GM19351 (cell line): ENCODE data around the gene BZW2.
"Not testable (repeated sequence)": the region's sequence is repeated elsewhere in the genome, so short reads cannot be mapped to it uniquely, and the experiment has no call there.

Experiments
- ATAC-seq: cut with Tn5 transposase; IDR thresholded peaks from one replicate; pipeline ENCODE4 v1.9.1; 2021; ENCODE audit warnings: mild to moderate bottlenecking, moderate library complexity; ENCODE audit not compliant: unreplicated experiment

Gene BZW2

DNA sequence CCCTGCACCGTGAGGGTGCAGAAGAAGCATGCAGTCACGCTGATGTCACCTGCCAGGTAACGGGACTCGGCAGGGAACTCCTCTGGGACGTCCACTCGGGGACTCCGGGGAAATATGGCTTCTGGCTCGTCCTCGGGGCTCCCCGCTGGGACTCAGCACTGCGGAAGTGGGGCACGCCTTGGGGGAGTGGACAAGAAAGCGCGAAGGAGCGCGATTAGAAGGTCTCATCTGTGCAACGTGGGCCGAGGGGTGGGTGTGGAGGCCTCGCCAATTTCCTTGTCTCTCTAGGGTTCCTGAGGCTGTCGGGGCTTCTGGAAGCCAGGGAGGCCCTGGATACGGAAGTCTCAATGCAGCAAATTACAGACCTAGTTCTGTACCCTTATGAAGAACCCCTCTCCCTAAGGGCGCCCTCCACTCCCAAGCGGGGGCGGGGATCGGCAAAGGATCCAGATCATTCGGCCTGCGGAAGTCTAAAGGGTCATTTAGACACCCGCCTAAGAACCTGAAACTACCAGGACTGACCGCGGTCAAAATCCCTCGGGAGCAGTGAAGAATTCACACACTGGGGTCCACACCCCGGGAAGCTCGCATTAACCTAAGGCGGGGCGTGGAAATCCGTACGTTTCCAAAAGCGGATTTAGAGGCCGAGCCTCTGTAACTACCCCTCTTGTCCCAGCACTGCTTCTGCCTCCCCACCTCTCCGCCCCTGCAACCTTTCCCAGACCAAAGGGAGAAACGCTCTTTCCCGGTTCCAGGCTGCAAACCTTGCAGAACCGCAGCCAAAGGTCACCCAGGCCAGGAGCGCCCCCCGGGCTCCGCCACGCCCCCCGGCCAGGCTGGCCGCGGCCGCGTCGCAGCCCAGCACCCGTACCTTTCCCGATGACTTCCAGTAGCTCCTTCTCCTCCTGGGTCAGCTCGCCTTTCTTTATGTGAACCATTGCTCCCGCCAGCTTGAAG is 1.1 kb upstream of the BZW2 start:
- peak; percentile 10 for ATAC-seq

DNA sequence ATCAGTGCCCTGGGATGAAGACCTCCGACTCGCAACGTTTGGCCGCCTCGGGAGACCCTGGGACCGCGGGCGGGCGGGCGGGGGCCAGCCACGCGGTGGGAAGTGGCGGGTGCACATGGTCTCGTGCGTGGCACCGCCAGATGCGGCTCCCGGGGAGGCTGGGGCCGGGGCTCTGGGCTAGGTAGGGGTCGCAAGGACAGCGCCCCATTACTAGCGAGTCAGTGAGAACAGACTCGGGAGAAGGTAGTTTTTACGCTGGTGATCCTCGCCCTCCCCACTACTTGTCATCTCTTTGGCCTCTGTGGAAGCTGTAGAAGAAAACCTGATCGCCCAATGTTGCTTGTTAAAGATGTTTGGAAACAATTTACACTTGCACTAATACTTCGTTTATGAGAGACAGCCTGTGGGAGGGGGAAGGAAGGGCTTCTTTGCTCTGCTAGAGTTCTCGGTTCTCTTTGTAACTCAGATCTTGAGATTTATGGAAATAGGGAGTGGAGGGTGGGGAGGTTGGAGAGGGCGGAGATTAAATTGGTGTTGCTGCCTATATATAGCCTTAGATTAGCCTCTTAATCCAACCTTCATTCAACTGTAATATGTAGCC is 591 bp downstream of the BZW2 start:
- ATAC-seq = peak; percentile 3

- ATAC-seq = no peak
These were observed 1.5 kb downstream of the BZW2 start for GRCh38 chr7:16647435-16647960.

GRCh38 chr7:16648551-16648950 is 2.6 kb downstream of the BZW2 start:
- ATAC-seq = no peak

DNA sequence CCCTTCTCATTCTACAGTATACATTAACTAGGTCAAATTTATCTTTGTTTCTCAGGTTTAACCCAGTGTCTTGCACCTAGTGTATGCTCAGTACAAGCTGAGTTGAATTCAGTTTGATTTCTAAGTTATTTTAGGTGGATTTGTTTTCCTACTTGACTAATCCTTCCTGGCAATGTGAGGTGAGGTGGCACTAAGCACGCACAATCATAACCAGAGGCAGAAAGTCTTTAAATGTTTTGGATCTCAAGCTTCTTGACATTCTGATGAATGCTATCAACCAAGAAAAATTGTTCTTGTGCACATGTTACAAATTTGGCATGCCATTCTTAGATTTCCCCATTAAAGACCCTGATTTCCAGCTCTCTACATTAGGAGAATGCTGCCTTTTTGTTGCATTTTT is 3.2 kb downstream of the BZW2 start:
- ATAC-seq = no peak

DNA sequence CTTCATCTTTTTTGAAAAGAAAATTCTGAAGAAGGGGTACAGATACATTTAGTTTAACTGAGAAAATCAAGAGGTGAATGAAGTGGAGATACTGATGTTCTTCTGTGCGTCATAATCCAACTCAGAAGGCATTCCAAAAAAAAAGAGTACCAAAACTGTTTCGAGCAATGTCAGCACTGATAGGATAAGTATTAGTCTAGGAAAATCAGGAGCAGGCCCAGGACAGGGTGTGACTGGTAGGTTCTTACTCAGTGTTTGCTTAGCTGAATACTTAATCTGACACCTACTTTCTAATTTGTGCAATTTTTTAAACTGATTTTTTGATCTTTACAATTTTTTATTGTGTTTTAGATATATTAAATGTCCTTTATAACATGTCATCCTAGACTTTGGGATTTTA is 4.3 kb downstream of the BZW2 start:
- no peak for ATAC-seq

GRCh38 chr7:16651396-16652239 is 5.6 kb downstream of the BZW2 start:
- no peak for ATAC-seq

GRCh38 chr7:16652240-16652583 is 6.2 kb downstream of the BZW2 start:
- no peak for ATAC-seq

DNA sequence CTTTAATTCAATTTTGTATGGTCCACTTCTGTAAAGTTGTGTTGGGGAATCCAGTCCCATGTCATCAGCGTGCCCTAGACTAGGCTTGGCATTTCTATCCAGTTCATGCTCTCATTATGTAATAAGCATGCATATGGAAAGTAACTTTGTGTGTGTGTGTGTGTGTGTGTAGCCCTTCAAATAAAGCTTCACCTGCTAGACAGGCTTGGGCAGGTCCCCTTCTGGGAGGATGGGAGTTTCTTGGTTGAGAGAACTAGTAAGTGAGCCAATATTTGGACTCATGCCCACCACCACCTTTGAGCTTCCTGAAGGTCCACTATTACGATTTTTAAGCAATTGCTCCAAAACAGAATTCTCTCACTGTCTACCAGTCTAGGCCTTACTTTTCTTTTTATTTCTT is 6.9 kb downstream of the BZW2 start:
- no peak for ATAC-seq

DNA sequence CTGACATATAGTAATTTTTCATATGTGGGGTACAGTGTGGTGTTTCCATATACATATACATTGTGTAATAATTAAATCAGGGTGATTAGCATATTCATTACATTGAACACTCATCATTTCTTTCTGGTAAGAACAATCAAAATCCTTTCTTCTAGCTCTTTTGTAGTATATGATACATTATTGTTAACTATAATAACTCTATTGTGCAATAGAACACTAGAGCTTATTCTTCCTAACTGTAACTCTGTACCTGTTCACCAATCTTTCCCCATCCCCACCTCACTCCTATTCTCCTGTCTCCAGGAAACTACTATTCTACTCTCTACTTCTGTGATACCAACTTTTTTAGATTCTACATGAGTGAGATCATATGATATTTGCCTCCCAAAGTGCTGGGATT is 9.4 kb downstream of the BZW2 start:
- ATAC-seq = no peak

GRCh38 chr7:16656141-16656540 is 10.2 kb downstream of the BZW2 start:
- ATAC-seq = no peak

GRCh38 chr7:16657656-16658279 is 11.8 kb downstream of the BZW2 start:
- ATAC-seq = no peak

- ATAC-seq = not testable (repeated sequence)
These were observed 14.0 kb downstream of the BZW2 start for GRCh38 chr7:16659854-16660497.

DNA sequence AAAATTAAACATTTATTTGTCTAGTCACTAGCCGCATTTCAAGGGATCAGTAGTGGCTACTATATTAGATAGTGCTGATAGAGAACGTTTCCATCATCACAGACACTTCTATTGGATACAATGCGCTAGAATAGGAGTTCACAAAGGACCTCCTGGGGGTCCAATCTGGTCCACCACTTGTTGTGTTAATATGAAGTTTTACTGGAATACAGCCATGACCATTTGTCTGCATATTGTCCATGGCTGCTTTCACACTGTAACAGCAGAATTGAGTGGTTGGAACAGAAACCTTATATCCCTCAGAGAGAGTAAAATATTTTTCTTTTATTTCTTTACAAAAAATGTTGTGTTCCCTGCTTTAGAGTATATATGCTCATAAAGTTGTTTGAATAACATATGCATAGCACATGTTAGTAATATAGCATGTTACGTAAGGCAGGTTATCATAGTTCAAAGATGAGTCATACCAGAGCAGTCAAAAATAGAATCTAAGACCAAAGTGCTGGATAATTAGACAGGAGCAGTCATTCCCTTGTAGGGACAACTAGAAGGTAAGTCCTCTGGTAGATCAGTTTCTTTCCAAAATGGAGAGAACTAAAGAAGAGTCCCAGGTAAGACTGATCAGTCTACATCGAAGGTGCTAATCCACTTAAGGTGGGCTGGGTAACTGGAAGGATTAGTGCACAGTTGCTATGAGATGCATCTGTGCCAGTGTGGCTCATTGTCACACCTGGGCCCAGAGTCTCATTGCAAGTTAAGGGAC is 14.9 kb downstream of the BZW2 start:
- ATAC-seq = no peak

DNA sequence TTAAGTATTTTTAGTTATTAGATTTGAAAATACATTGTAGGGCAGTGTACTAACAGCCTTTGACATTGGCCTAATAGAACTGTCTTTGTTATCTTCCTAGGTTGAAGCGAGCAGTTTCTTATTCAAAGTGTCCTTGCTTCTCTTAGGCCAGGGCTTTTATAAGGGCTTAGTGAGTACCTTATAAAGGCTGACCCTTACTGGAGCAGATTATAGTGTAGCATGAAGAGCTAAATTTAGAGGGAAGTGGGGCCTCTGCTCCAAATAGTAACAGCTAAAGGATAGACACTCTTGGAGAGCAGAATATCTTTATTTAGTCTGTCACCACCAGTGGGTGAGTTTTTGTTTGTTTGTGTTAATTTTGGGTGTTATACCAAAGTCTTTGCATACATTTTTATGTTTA is 15.9 kb downstream of the BZW2 start:
- ATAC-seq = no peak

- ATAC-seq = no peak
These were observed 21.4 kb downstream of the BZW2 start for GRCh38 chr7:16667355-16667754.

DNA sequence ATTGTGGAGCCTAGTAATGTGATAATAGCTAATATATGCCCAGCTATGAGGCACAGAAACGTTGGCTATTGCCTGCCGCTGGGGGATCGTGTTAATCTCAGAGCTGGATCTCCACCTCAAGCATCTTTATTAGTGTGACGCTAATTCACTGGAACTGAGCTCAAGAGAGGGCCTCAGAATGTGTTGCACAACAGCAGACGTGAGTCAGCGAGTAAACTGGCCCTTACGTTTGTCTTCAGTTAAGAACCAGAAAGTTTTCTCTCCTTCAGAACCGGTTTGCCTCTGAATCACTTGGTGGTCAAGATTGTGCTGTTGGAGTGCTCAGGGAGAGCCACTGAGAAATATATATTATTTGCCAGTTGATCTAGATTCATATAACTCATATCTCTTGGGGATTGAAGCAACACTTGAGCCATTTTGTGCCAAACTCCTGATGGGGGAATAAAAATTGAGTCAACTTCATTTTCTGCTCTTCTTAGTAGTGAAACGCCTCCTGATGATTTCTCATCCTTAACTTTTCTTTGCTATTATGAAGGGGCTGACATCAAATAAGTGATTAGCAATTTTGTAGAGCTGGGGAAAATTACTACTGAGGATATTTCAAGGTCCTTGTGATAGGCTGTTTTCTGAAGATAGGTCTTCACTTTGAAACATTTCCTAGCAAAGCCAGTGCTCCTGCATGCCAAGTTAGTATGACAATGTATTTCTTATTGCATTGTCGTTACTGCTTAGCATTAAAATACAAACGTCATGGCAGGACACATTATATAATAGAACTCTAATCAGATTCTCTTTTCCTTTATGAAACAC is 22.3 kb downstream of the BZW2 start:
- no peak for ATAC-seq

GRCh38 chr7:16668978-16669377 is 23.0 kb downstream of the BZW2 start:
- ATAC-seq = no peak

- no peak for ATAC-seq
These were observed 23.6 kb downstream of the BZW2 start for GRCh38 chr7:16669581-16669980.
